H9 (cell line): ENCODE results near the gene UBE2Q2. TPM values are rescaled to one million over a fixed set of nuclear protein-coding genes. Genes with fewer than 3 reads are reported as not detected.

Experiments
- DNase-seq: peaks from one replicate; pipeline ENCODE4 v3.0.0-alpha.2; 2017
- H2AFZ ChIP-seq: one replicate; pipeline ENCODE4 v1.6.1; 2013; ENCODE audit warnings: mild to moderate bottlenecking, low read length, control low read depth, moderate library complexity
- H2AK5ac ChIP-seq: 2 replicates; pipeline ENCODE4 v1.6.1; 2013; ENCODE audit warnings: low read length, control low read depth, mixed read lengths; ENCODE audit not compliant: insufficient read length
- H2BK120ac ChIP-seq: one replicate; pipeline ENCODE4 v1.6.1; 2013; ENCODE audit warnings: low read depth, mild to moderate bottlenecking, low read length, control low read depth, inconsistent platforms; ENCODE audit not compliant: poor library complexity, severe bottlenecking
- H2BK12ac ChIP-seq: 2 replicates; pipeline ENCODE4 v1.6.1; 2013; ENCODE audit warnings: low read length, control low read depth, mixed read lengths, low read depth; ENCODE audit not compliant: insufficient read length
- H2BK15ac ChIP-seq: 2 replicates; pipeline ENCODE4 v1.6.1; 2013; ENCODE audit warnings: low read depth, low read length, control low read depth
- H2BK20ac ChIP-seq: one replicate; pipeline ENCODE4 v1.6.1; 2013; ENCODE audit warnings: low read depth, mild to moderate bottlenecking, low read length, control low read depth, inconsistent platforms; ENCODE audit not compliant: poor library complexity, severe bottlenecking
- H2BK5ac ChIP-seq: 2 replicates; pipeline ENCODE4 v1.6.1; 2013; ENCODE audit warnings: low read length, control low read depth, mixed read lengths; ENCODE audit not compliant: insufficient read length
- H3K14ac ChIP-seq: 2 replicates; pipeline ENCODE4 v1.6.1; 2013; ENCODE audit warnings: low read length, control low read depth; ENCODE audit not compliant: insufficient read depth
- H3K18ac ChIP-seq: 2 replicates; pipeline ENCODE4 v1.6.1; 2013; ENCODE audit warnings: low read depth, mild to moderate bottlenecking, mixed read lengths, low read length, control low read depth; ENCODE audit not compliant: insufficient read length
- H3K23ac ChIP-seq: 2 replicates; pipeline ENCODE4 v1.6.1; 2013; ENCODE audit warnings: low read length, control low read depth, mixed read lengths, low read depth; ENCODE audit not compliant: insufficient read length
- H3K23me2 ChIP-seq: 2 replicates; pipeline ENCODE4 v1.6.1; 2013; ENCODE audit warnings: low read depth, mild to moderate bottlenecking, mixed read lengths, low read length, control low read depth; ENCODE audit not compliant: insufficient read length, poor library complexity, severe bottlenecking
- H3K27ac ChIP-seq: 2 replicates; pipeline ENCODE4 v1.5.1; 2013; ENCODE audit warnings: low read length, control low read depth, mixed read lengths, low read depth; ENCODE audit not compliant: insufficient read length
- H3K27me3 ChIP-seq: 2 replicates; pipeline ENCODE4 v1.6.1; 2013; ENCODE audit warnings: low read length, control low read depth, inconsistent platforms; ENCODE audit not compliant: insufficient read depth
- H3K4ac ChIP-seq: 2 replicates; pipeline ENCODE4 v1.6.1; 2013; ENCODE audit warnings: low read depth, mild to moderate bottlenecking, control low read depth, inconsistent platforms, low read length, moderate library complexity
- H3K4me1 ChIP-seq: 2 replicates; pipeline ENCODE4 v1.6.1; 2013; ENCODE audit warnings: low read length, control low read depth, inconsistent platforms; ENCODE audit not compliant: insufficient read depth
- H3K4me2 ChIP-seq: 2 replicates; pipeline ENCODE4 v1.6.1; 2013; ENCODE audit warnings: low read length, control low read depth, mixed read lengths; ENCODE audit not compliant: insufficient read length, insufficient read depth
- H3K56ac ChIP-seq: 2 replicates; pipeline ENCODE4 v1.6.1; 2013; ENCODE audit warnings: low read depth, mild to moderate bottlenecking, mixed read lengths, low read length, control low read depth; ENCODE audit not compliant: insufficient read length
- H3K79me1 ChIP-seq: 2 replicates; pipeline ENCODE4 v1.6.1; 2013; ENCODE audit warnings: low read depth, mild to moderate bottlenecking, moderate library complexity, low read length, control low read depth, inconsistent platforms; ENCODE audit not compliant: insufficient read depth, poor library complexity, severe bottlenecking
- H3K79me2 ChIP-seq: 2 replicates; pipeline ENCODE4 v1.6.1; 2013; ENCODE audit warnings: low read length, control low read depth, inconsistent platforms; ENCODE audit not compliant: insufficient read depth
- H3K9ac ChIP-seq: 2 replicates; pipeline ENCODE4 v1.6.1; 2013; ENCODE audit warnings: low read length, control low read depth, mixed read lengths; ENCODE audit not compliant: insufficient read length; ENCODE audit errors: extremely low read depth
- H3K9me3 ChIP-seq: one replicate; pipeline ENCODE4 v1.6.1; 2013; ENCODE audit warnings: low read depth, low read length, inconsistent platforms; ENCODE audit not compliant: control insufficient read depth
- H3T11ph ChIP-seq: one replicate; pipeline ENCODE4 v1.6.1; 2013; ENCODE audit warnings: mild to moderate bottlenecking, low read length, control low read depth, inconsistent platforms
- H4K20me1 ChIP-seq: one replicate; pipeline ENCODE4 v1.6.1; 2013; ENCODE audit not compliant: control insufficient read depth, insufficient read length, insufficient read depth
- H4K5ac ChIP-seq: 2 replicates; pipeline ENCODE4 v1.6.1; 2013; ENCODE audit warnings: low read depth, mild to moderate bottlenecking, mixed read lengths, low read length, control low read depth; ENCODE audit not compliant: insufficient read length
- H4K8ac ChIP-seq: replicated peaks from 2 replicates; pipeline ENCODE4 v1.6.1; 2013; ENCODE audit warnings: low read length, control low read depth, mixed read lengths, low read depth; ENCODE audit not compliant: insufficient read length
- H4K91ac ChIP-seq: 2 replicates; pipeline ENCODE4 v1.6.1; 2013; ENCODE audit warnings: low read depth, mild to moderate bottlenecking, moderate library complexity, mixed read lengths, low read length, control low read depth; ENCODE audit not compliant: insufficient read length
- H3K27ac Mint-ChIP-seq, 3 experiments: 2 replicates in 2 of 3; 3 replicates in 1 of 3; pipeline ENCODE4 v1.8.0; 2020 to 2021; ENCODE audit warnings: mixed read lengths in 3 of 3, mild to moderate bottlenecking in 1 of 3, moderate library complexity in 1 of 3
- H3K27me3 Mint-ChIP-seq: 2 replicates; pipeline ENCODE4 v1.8.0; 2021; ENCODE audit warnings: low read depth, mild to moderate bottlenecking, moderate library complexity, mixed read lengths
- H3K36me3 Mint-ChIP-seq, 3 experiments: 2 replicates in 2 of 3; 3 replicates in 1 of 3; pipeline ENCODE4 v1.8.0; 2020 to 2021; ENCODE audit warnings: low read depth in 3 of 3, mixed read lengths in 3 of 3; ENCODE audit not compliant: insufficient read depth in 1 of 3
- H3K4me1 Mint-ChIP-seq, 2 experiments: 2 replicates each; pipeline ENCODE4 v1.8.0; 2020; ENCODE audit warnings: mixed read lengths in 2 of 2
- H3K4me3 Mint-ChIP-seq, 2 experiments: 2 replicates in 1 of 2; 3 replicates in 1 of 2; pipeline ENCODE4 v1.8.0; 2020 to 2021; ENCODE audit warnings: mild to moderate bottlenecking in 2 of 2, mixed read lengths in 2 of 2, moderate library complexity in 1 of 2
- H3K9me3 Mint-ChIP-seq, 2 experiments: 2 replicates in 1 of 2; 3 replicates in 1 of 2; pipeline ENCODE4 v1.8.0; 2020; ENCODE audit warnings: mild to moderate bottlenecking in 2 of 2, mixed read lengths in 2 of 2, moderate library complexity in 1 of 2
- CTCF ChIP-seq: fragments of 200-600 bp; sonication (generic); conservative IDR thresholded peaks from 3 replicates; pipeline ENCODE4 v1.8.0; 2021; ENCODE audit warnings: antibody characterized with exemption, mild to moderate bottlenecking
- WGBS: extraction: QIAGEN DNeasy Blood & Tissue Kit; methylation state at CpG from one replicate; pipeline ENCODE4 v1.1.7; 2013; ENCODE audit warnings: missing lambda C conversion rate, low lambda C conversion rate, mixed read lengths; ENCODE audit not compliant: insufficient read length; ENCODE audit errors: extremely low coverage; 5-methylcytosine and 5-hydroxymethylcytosine counted together
- total RNA-seq: library from RNA; stranded (reverse); gene quantifications from 2 replicates; pipeline ENCODE4 v1.2.1, GENCODE V29; 2021

Gene UBE2Q2
- total RNA-seq, 1 experiment from 2014 or later: 29.6 TPM

GRCh38 chr15:75862796-75863195 is 19.5 kb downstream of the UBE2Q2 start:
- H2AK5ac ChIP-seq: no peak overlapping the region
- no peak overlapping the region for H2BK120ac ChIP-seq
- H3K9me3 Mint-ChIP-seq: no peaks in the 10 kb centered on the region; a peak in 1 of 5 replicates
- H3K27me3 ChIP-seq: no peaks in the 10 kb centered on the region
- TF ChIP-seq CTCF: no peak
- no peak overlapping the region for H3K4me3 Mint-ChIP-seq
- no peak overlapping the region for H3K23ac ChIP-seq
- no peak overlapping the region for H2BK12ac ChIP-seq
- H3K14ac ChIP-seq: no peak overlapping the region
- H4K8ac ChIP-seq: no peak overlapping the region
- H3K79me1 ChIP-seq: no peaks in the 10 kb centered on the region
- WGBS: no CpG with 5 or more reads among the region's 1 CpG
- no peak overlapping the region for H2BK15ac ChIP-seq
- no peak overlapping the region for H3T11ph ChIP-seq
- no peak overlapping the region for H4K91ac ChIP-seq
- H3K4me2 ChIP-seq: no peak overlapping the region
- H3K4me1 ChIP-seq: peaks cover 7% of the 10 kb centered on the region; the same call in 1 of the 2 replicates
- H2AFZ ChIP-seq: no peak overlapping the region
- no peak overlapping the region for H2BK5ac ChIP-seq
- H2BK20ac ChIP-seq: no peak overlapping the region
- no peaks in the 10 kb centered on the region for H3K9me3 ChIP-seq
- no peak overlapping the region for H4K5ac ChIP-seq
- H3K79me2 ChIP-seq: no peaks in the 10 kb centered on the region; the same call in none of the 2 replicates
- no peaks in the 10 kb centered on the region for H3K23me2 ChIP-seq
- peak overlapping the region in 1 of 3 experiments; percentile 14; a peak in 1 of 7 replicates for H3K27ac Mint-ChIP-seq
- no peak for DNase-seq
- H3K4ac ChIP-seq: no peak overlapping the region
- no peak overlapping the region for H3K9ac ChIP-seq
- H4K20me1 ChIP-seq: no peaks in the 10 kb centered on the region
- H3K4me1 Mint-ChIP-seq: peaks cover 27 to 36% of the 10 kb centered on the region in 2 experiments
- H3K36me3 Mint-ChIP-seq: peaks cover 7 to 31% (median 31%) of the 10 kb centered on the region in 3 experiments; a peak in 5 of 7 replicates
- H3K56ac ChIP-seq: no peak overlapping the region
- no peak overlapping the region for H3K27ac ChIP-seq
- H3K27me3 Mint-ChIP-seq: no peaks in the 10 kb centered on the region
- H3K18ac ChIP-seq: no peak overlapping the region
